NCI-H748 (cell line): ENCODE results near the gene P2RY11.

Experiments used
- DNase-seq: peaks from one replicate; lab custom pipeline; 2025; ENCODE audit not compliant: unreplicated experiment; lab: John Stamatoyannopoulos, UW

Gene P2RY11

GRCh38 chr19:10138879-10139795 is 27.6 kb downstream of the P2RY11 start:
- no peak for DNase-seq

- no peak for DNase-seq
Measured at GRCh38 chr19:10139952-10140351, 28.5 kb downstream of the P2RY11 start.

GRCh38 chr19:10141479-10141878 is 30.0 kb downstream of the P2RY11 start:
- no peak for DNase-seq

- DNase-seq, result no peak
Measured at GRCh38 chr19:10141973-10142372, 30.5 kb downstream of the P2RY11 start.

GRCh38 chr19:10142701-10143375 is 31.3 kb downstream of the P2RY11 start:
- no peak for DNase-seq

- no peak for DNase-seq
Measured at GRCh38 chr19:10143681-10144080, 32.2 kb downstream of the P2RY11 start.

- DNase-seq, result no peak
Measured at GRCh38 chr19:10144361-10144760, 32.9 kb downstream of the P2RY11 start.

- DNase-seq, result no peak
Measured at GRCh38 chr19:10145031-10145430, 33.5 kb downstream of the P2RY11 start.

GRCh38 chr19:10146142-10146541 is 34.6 kb downstream of the P2RY11 start:
- no peak for DNase-seq

GRCh38 chr19:10149427-10149826 is 37.9 kb downstream of the P2RY11 start:
- DNase-seq, result no peak

- no peak for DNase-seq
Measured at GRCh38 chr19:10151521-10151920, 40.0 kb downstream of the P2RY11 start.

GRCh38 chr19:10152100-10152499 is 40.6 kb downstream of the P2RY11 start:
- DNase-seq, result no peak

GRCh38 chr19:10155839-10156238 is 44.3 kb downstream of the P2RY11 start:
- no peak for DNase-seq

GRCh38 chr19:10158071-10158470 is 46.6 kb downstream of the P2RY11 start:
- DNase-seq, result no peak

GRCh38 chr19:10158485-10158884 is 47.0 kb downstream of the P2RY11 start:
- DNase-seq, result no peak

GRCh38 chr19:10159610-10160009 is 48.1 kb downstream of the P2RY11 start:
- DNase-seq, result no peak

- DNase-seq, result no peak
Measured at GRCh38 chr19:10163536-10163935, 52.0 kb downstream of the P2RY11 start.
